Renal pelvis (tissue), 4 donors: Measurements from ENCODE around the gene ALDH4A1. TPM values are rescaled to one million over a fixed set of nuclear protein-coding genes. Genes with fewer than 3 reads are reported as not detected.
"Not testable (repeated sequence)": the region's sequence is repeated elsewhere in the genome, so short reads cannot be mapped to it uniquely, and the experiment has no call there.

ENCODE experiments used
- DNase-seq: peaks from one replicate; pipeline ENCODE4 v3.0.0-alpha.2; 2013
- polyA plus RNA-seq, 3 donors: library from polyadenylated mRNA; unstranded; fragments of 120-200 nt; gene quantifications; one replicate each; pipeline ENCODE4 v1.2.1, GENCODE V29; 2013; ENCODE audit not compliant: insufficient read length in 3 of 3

ALDH4A1 gene
- polyA plus RNA-seq, 3 donors, result 81.1 to 92.8 (median 85.7) TPM

DNA sequence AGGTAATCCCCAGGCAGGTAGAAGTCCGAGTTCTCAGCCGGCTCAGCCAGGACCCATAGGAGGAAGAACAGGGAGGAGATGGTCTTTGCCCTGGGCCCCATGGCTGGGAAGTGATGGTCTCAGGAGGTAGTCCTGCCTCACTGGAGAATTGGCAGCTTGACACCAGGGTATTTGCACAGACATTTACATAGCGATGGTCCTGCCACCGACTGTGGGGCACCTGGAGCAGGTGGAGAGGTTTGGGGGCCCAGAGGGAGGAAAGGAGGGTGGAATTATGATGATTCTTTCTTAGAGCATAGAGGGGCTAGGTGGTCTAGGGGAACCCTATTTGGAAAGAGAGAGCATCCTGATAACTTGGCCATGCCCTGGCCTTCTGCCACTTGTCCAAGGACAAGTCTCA is 42.8 kb downstream of the ALDH4A1 start, which contains the start of gene TAS1R2:
TAS1R2 (minus strand) TSS at position 101 of the 400 bp plus-strand sequence; CDS start at position 101, 0 bp downstream.
- no peak for DNase-seq

DNA sequence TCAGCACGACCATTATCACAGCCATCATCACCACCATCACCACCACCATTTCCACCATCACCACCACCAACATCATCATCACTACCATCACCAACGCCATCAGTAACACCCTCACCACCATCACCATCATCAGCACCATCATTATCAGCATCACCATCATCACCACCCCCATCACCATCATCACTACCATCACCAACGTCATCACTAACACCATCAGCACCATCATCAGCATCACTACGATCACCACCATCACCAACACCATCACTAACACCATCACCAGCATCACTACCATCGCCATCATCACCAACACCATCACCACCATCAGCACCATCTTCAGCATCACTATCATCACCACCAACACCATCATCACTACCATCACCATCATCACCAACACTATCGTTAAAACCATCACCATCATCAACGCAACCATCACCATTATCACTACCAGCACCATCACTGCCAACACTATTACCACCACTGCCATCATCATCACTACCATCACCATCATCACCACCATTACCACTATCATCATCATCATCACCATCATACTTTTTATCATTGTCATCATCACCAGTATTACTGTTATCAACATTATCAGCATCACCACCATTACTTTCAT is 44.2 kb downstream of the ALDH4A1 start:
- DNase-seq, result no peak

GRCh38 chr1:18856435-18856834 is 45.9 kb downstream of the ALDH4A1 start:
- DNase-seq, result no peak

DNA sequence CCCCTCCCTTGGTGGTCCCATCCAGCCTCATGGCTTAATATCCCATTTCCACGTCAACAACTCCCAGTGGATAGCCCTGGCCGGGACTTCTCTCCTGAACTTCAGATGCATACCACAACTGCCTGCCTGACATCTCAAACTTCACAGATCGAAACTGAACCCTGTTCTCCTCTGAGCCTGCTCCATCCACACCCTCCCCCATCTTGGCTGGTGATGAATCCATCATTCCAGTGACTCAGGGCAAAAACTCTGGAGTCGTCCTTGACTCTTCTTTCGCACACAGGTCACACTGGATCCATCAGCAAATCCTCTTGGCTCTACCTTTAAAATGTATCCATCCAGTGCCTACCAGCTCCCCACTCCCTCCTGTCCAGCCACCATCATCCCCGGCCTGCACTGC is 46.8 kb downstream of the ALDH4A1 start:
- DNase-seq, result no peak

- no peak for DNase-seq
Observed at GRCh38 chr1:18854331-18855025, 47.9 kb downstream of the ALDH4A1 start.

GRCh38 chr1:18852501-18852900 is 49.9 kb downstream of the ALDH4A1 start:
- DNase-seq, result no peak

GRCh38 chr1:18849261-18849711 is 53.1 kb downstream of the ALDH4A1 start:
- peak; percentile 56 for DNase-seq

GRCh38 chr1:18847723-18848122 is 54.6 kb downstream of the ALDH4A1 start:
- not testable (repeated sequence) for DNase-seq

GRCh38 chr1:18840145-18840544 is 62.2 kb downstream of the ALDH4A1 start:
- no peak for DNase-seq

GRCh38 chr1:18836654-18837053 is 65.7 kb downstream of the ALDH4A1 start:
- no peak for DNase-seq

DNA sequence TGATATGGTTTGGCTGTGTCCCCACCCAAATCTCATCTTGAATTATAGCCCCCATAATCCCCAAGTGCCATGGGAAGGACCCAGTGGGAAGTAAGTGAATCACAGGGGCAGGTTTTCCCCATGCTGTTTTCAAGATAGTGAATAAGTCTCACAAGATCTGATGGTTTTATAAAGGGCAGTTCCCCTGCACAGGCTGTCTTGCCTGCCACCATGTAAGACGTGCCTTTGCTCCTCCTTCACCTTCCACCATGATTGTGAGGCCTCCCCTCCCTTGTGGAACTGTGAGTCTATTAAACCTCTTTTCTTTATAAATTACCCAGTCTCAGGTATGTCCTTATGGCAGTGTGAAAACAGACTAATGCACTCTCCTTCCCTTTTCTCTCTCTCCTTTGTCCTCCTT is 70.0 kb downstream of the ALDH4A1 start:
- not testable (repeated sequence) for DNase-seq

- DNase-seq, result no peak
Observed at GRCh38 chr1:18831656-18832055, 70.7 kb downstream of the ALDH4A1 start.

DNA sequence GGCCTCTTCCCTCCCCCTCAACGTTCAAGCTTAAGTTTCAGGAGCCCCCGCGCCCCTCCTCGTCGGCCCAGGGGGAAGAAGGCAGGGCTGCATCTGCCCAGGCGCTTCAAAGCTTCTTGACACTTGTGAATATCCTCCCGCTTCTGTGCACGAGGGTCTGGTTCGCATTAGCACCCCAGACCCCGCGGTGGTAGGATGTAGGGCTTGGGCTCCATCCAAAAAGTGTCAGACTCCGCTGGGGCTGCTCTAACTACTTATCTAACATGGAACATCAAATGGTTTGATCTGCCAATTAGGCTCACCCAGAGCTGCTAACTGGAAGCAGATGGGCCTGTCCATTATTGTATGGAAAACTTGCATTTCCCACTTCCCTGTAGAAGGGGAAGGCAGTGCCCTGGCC is 71.8 kb downstream of the ALDH4A1 start:
- DNase-seq, result no peak

- DNase-seq, result no peak
Observed at GRCh38 chr1:18829671-18830070, 72.7 kb downstream of the ALDH4A1 start.

- no peak for DNase-seq
Observed at GRCh38 chr1:18828224-18828623, 74.1 kb downstream of the ALDH4A1 start.

DNA sequence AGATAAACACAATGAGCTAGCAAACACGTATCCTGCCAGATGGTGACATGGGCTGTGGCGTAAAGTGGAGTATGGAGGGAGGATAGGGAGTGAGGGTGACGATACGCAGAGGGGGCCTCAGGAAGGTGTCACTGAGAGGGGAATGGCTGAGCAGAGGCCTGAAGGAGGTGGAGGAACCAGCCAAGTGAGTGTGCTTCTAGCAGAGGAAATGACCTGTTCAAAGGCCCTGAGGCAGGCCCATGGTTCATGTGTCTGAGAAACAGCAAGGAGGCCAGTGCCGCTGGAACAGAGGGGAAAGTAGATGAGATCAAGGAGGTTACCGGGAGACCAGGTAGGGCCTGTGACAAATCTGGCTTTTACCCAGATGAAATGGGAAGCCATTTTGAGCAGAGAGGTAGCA is 78.9 kb downstream of the ALDH4A1 start:
- no peak for DNase-seq

Other genes starting within 250 kb of the ALDH4A1 start
- gene TAS1R2, start 42.9 kb downstream of the ALDH4A1 start, polyA plus RNA-seq, result not detected
- 10 to 100 TPM; 27.9 to 31.4 (median 29.8) TPM for gene IFFO2, start 54.1 kb upstream of the ALDH4A1 start, polyA plus RNA-seq